ENCODE measurements around the gene CRY2. TPM values are rescaled to one million over a fixed set of nuclear protein-coding genes. Genes with fewer than 3 reads are reported as not detected.

Gene CRY2
- total and polyA plus RNA-seq, 10 of the 15 experiments (the other 5 are each of a cell fraction or from before 2014, with no cell fraction given), result 1.2 to 14.7 (median 8.1) TPM

DNA sequence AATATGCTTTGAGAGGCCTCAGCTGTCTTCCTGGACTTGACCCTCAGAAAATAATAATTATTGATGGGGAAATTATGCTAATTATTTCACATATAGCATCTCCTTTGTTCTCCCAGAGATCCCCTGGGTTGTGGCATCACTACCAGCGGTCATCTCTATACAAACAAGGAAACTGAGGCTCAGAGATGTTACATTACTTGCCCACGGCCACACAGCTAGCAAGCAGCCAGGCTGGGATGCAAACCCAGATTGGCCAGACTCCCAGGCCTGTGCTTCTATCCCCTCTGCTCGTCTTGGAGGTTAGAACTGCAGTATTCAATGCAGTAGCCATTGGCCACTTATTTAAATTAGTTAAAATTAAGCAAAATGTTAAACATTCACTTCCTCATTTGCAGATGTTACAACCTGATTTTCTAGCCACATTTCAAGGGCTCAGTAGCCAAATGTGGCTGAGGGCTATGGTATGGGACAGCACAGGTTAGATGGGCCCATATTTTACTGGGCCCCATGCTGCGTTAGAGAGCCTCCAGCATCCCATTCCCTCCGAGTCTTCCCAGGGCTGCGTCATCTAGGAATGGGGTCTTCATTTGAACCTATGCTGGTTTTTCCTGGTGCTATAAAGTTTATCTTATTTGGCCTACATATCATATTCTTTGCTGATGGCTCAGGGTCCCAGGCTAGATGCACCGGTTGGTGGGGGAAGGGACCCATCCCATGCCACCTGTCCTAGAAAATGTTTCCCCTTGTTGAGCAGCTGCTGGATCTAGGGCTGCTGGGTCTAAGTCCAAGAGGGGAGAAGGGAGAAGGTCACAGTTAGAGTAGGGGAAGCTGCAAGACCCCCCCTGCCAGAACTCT, 40.1 kb upstream of the CRY2 start:
- Histone ChIP-seq H3K4me2 (ENCODE audit: control insufficient read depth, insufficient read depth) (peak overlapping the region; percentile 93), H3K9me3 (replicated peaks; ENCODE audit: control insufficient read depth, insufficient read depth, low read length) (no peaks in the 10 kb centered on the region), H3K79me2 (ENCODE audit: control insufficient read depth, insufficient read depth, low read length) (peaks cover 25% of the 10 kb centered on the region), H3K27ac (ENCODE audit: control insufficient read depth, insufficient read depth) (no peak overlapping the region; the same call in 1 of the 2 replicates), H3K27me3 (replicated peaks in 1 of 2; ENCODE audit: control insufficient read depth in 2 of 2, insufficient read depth in 2 of 2, low read length in 1 of 2) (no peaks in the 10 kb centered on the region), H3K9ac (ENCODE audit: control insufficient read depth, insufficient read depth, low read length) (peak overlapping the region; percentile 38; the same call in 1 of the 2 replicates), H3K36me3 (ENCODE audit: control insufficient read depth in 2 of 2, insufficient read depth in 2 of 2, low read length in 1 of 2) (peaks cover 0 to 8% of the 10 kb centered on the region in 2 experiments), H4K20me1 (ENCODE audit: control insufficient read depth, insufficient read depth) (no peaks in the 10 kb centered on the region), H2AFZ (ENCODE audit: control insufficient read depth, low read depth, low read length) (no peak overlapping the region), H3K4me1 (ENCODE audit: control insufficient read depth, insufficient read depth, low read length) (peaks cover 23% of the 10 kb centered on the region), H3K4me3 (peak overlapping the region; percentile 100)
- ATAC-seq (no peak), FAIRE-seq (no peak), DNase-seq (ENCODE audit: low read depth, low spot score) (no peak)
- ChIA-PET POLR2A (interaction anchor here (0.6 to 4.2 kb wide), 4 partner anchors 10 to 39 kb away, joined by 3 to 27 read pairs (median 16); partner anchors contain the start of gene CRY2), SMC1A (ENCODE audit: uncharacterized antibody, unreplicated experiment) (interaction anchor here (1.2 to 2.2 kb wide), 4 partner anchors 10 to 39 kb away, joined by 5 to 11 read pairs (median 8); partner anchors contain the start of gene CRY2), CTCF (interaction anchor here (1.0 to 2.3 kb wide), 4 partner anchors 10 to 39 kb away, joined by 3 to 12 read pairs (median 5); no protein-coding TSS in a partner anchor), RAD21 (ENCODE audit: unreplicated experiment) (interaction anchor here (0.9 to 4.1 kb wide), 4 partner anchors 10 to 44 kb away, joined by 3 to 23 read pairs (median 9); partner anchors contain the start of gene CRY2)
- peak; percentile 92 for TF ChIP-seq SPI1 (IDR thresholded peaks at IDR 0.05; ENCODE audit: borderline replicate concordance, insufficient read depth, low read depth, low read length)
- TF ChIP-seq HCFC1 (IDR thresholded peaks at IDR 0.05; ENCODE audit: low read length), result no peak
- WGBS (ENCODE audit: insufficient coverage, insufficient replicate concordance, low lambda C conversion rate, missing lambda C conversion rate), result 69% methylated on average over 7 of the region's 7 CpGs
- in situ Hi-C loops (cut with MboI) (no loop called here), intact Hi-C loops (cut with micrococcal nuclease; ENCODE audit: unreplicated experiment) (no loop called here)
- BruUV-seq (replicated peaks), result no TSS peak

DNA sequence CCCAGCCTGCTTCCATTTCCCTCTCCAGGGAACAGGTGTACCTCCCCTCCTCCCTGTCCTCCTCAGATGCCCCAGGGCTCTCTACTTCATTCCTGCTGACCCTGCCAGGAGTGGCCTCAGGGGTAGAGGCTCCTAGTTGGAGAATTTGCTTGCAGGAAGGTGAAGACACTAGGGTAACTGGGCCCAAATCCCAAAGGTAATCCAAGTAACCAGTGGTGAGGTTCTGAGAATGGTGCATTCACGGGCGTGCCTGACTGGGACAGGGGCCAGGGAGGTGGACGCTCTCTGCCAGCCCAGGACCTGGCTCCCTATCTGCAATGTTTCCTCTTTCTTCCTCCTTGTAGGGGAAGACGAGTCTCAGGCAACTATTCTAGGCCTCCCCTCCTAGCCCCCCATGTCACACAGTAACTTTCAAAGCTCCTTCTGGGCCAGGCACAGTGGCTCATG, 39.5 kb upstream of the CRY2 start:
- Histone ChIP-seq H3K9me3 (replicated peaks; ENCODE audit: control insufficient read depth, insufficient read depth, low read length) (no peaks in the 10 kb centered on the region), H3K79me2 (ENCODE audit: control insufficient read depth, insufficient read depth, low read length) (peaks cover 25% of the 10 kb centered on the region), H3K27ac (ENCODE audit: control insufficient read depth, insufficient read depth) (no peak overlapping the region), H3K4me2 (ENCODE audit: control insufficient read depth, insufficient read depth) (peak overlapping the region; percentile 93), H3K27me3 (replicated peaks in 1 of 2; ENCODE audit: control insufficient read depth in 2 of 2, insufficient read depth in 2 of 2, low read length in 1 of 2) (no peaks in the 10 kb centered on the region), H3K4me1 (ENCODE audit: control insufficient read depth, insufficient read depth, low read length) (peaks cover 23% of the 10 kb centered on the region), H3K36me3 (ENCODE audit: control insufficient read depth in 2 of 2, insufficient read depth in 2 of 2, low read length in 1 of 2) (peaks cover 0 to 8% of the 10 kb centered on the region in 2 experiments), H3K4me3 (peak overlapping the region; percentile 100; the same call in 1 of the 2 replicates), H3K9ac (ENCODE audit: control insufficient read depth, insufficient read depth, low read length) (peak overlapping the region; percentile 25; the same call in 1 of the 2 replicates), H2AFZ (ENCODE audit: control insufficient read depth, low read depth, low read length) (no peak overlapping the region), H4K20me1 (ENCODE audit: control insufficient read depth, insufficient read depth) (no peaks in the 10 kb centered on the region)
- FAIRE-seq (no peak), ATAC-seq (no peak), DNase-seq (ENCODE audit: low read depth, low spot score) (no peak)
- 96% methylated on average over 4 of the region's 4 CpGs for WGBS (ENCODE audit: insufficient coverage, insufficient replicate concordance, low lambda C conversion rate, missing lambda C conversion rate)
- ChIA-PET POLR2A (interaction anchor here (0.6 to 4.0 kb wide), 2 partner anchors 9 to 35 kb away, joined by 3 to 19 read pairs; no protein-coding TSS in a partner anchor), RAD21 (ENCODE audit: unreplicated experiment) (interaction anchor here (2.6 to 4.1 kb wide), 3 partner anchors 35 to 43 kb away, joined by 5 to 23 read pairs (median 13); partner anchors contain the start of gene CRY2), SMC1A (ENCODE audit: uncharacterized antibody, unreplicated experiment) (no interaction called here), CTCF (interaction anchor here (3.3 kb wide), 1 partner anchor 11 kb away, joined by 15 read pairs; no protein-coding TSS in a partner anchor)
- no TSS peak for BruUV-seq (replicated peaks)
- in situ Hi-C loops (cut with MboI), result no loop called here
- intact Hi-C loops (cut with micrococcal nuclease; ENCODE audit: unreplicated experiment), result no loop called here
- TF ChIP-seq CHD2 (IDR thresholded peaks at IDR 0.05; ENCODE audit: borderline replicate concordance, low read depth, low read length) (no peak), POLR2AphosphoS2 (IDR thresholded peaks at IDR 0.05; ENCODE audit: low read depth, low read length) (no peak), EP300 (IDR thresholded peaks at IDR 0.05; ENCODE audit: borderline replicate concordance in 1 of 2, control insufficient read depth in 1 of 2, low read depth in 2 of 2, low read length in 2 of 2) (no peak), IRF4 (IDR thresholded peaks at IDR 0.05; ENCODE audit: low read depth, low read length) (no peak), CHD1 (IDR thresholded peaks at IDR 0.05; ENCODE audit: low read depth, low read length) (no peak), CEBPB (IDR thresholded peaks at IDR 0.05; ENCODE audit: borderline replicate concordance in 1 of 2, low read depth in 2 of 2, low read length in 2 of 2) (no peak)
- TF ChIP-seq, protein P1, sequence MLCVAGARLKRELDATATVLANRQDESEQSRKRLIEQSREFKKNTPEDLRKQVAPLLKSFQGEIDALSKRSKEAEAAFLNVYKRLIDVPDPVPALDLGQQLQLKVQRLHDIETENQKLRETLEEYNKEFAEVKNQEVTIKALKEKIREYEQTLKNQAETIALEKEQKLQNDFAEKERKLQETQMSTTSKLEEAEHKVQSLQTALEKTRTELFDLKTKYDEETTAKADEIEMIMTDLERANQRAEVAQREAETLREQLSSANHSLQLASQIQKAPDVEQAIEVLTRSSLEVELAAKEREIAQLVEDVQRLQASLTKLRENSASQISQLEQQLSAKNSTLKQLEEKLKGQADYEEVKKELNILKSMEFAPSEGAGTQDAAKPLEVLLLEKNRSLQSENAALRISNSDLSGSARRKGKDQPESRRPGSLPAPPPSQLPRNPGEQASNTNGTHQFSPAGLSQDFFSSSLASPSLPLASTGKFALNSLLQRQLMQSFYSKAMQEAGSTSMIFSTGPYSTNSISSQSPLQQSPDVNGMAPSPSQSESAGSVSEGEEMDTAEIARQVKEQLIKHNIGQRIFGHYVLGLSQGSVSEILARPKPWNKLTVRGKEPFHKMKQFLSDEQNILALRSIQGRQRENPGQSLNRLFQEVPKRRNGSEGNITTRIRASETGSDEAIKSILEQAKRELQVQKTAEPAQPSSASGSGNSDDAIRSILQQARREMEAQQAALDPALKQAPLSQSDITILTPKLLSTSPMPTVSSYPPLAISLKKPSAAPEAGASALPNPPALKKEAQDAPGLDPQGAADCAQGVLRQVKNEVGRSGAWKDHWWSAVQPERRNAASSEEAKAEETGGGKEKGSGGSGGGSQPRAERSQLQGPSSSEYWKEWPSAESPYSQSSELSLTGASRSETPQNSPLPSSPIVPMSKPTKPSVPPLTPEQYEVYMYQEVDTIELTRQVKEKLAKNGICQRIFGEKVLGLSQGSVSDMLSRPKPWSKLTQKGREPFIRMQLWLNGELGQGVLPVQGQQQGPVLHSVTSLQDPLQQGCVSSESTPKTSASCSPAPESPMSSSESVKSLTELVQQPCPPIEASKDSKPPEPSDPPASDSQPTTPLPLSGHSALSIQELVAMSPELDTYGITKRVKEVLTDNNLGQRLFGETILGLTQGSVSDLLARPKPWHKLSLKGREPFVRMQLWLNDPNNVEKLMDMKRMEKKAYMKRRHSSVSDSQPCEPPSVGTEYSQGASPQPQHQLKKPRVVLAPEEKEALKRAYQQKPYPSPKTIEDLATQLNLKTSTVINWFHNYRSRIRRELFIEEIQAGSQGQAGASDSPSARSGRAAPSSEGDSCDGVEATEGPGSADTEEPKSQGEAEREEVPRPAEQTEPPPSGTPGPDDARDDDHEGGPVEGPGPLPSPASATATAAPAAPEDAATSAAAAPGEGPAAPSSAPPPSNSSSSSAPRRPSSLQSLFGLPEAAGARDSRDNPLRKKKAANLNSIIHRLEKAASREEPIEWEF (IDR thresholded peaks at IDR 0.05; ENCODE audit: insufficient replicate concordance, low read depth, low read length), result no peak

All from GM12878 (cell line).